ENCODE results near the gene ELF1. TPM values are rescaled to one million over a fixed set of nuclear protein-coding genes. Genes with fewer than 3 reads are reported as not detected.
"Not testable (repeated sequence)": the region's sequence is repeated elsewhere in the genome, so short reads cannot be mapped to it uniquely, and the experiment has no call there.

Gene ELF1
- total RNA-seq, 1 experiment from 2014 or later = 28.5 TPM

DNA sequence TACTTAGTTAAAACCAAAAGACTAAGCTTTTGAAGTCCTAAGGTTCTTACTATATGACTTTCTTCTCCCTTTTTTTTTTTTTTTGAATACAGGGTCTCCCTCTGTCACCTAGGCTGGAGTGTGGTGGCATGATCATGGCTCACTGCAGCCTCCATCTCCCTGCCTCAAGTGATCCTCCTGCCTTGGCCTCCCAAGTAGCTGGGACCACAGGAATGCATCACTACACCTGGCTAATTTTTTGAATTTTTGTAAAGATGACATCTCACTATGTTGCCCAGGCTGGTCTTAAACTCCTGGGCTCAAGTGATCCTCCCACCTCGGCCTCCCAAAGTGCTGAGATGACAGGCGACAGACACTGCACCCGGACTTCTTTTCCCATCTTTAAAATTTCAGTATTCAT, 89.2 kb downstream of the ELF1 start:
- H3K4me3 ChIP-seq (ENCODE audit: low read depth in 2 of 2, low read length in 2 of 2); in situ Hi-C loops (cut with HindIII; ENCODE audit: low pct_unique_long_range_greater_than_20kb, low sequenced_read_pairs); CTCF ChIA-PET: not testable (repeated sequence)

DNA sequence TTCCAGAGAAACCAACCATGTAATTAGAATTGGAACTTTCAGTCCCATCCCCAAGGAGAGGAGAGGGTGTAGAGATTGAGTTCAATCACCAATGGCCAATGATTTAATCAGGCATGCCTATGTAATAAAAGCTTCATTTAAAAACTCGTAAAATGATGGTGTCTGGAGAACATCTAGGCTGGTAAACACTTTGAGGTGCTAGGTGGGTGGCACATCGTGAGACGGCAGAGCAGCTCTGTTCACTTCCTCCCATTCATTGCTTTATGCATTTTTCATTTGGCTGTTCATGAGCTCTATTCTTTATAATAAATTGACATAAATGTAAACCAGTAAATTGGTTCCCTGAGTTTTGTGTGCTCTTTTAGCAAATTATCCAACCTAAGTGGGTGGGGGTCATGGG, 90.1 kb downstream of the ELF1 start:
- Histone ChIP-seq H3K9me3 (ENCODE audit: control insufficient read depth, insufficient read depth, low read depth, low read length) (no peaks in the 10 kb centered on the region), H3K27ac (ENCODE audit: low read length) (no peak overlapping the region), H3K36me3 (ENCODE audit: control insufficient read depth, insufficient read depth, low read length) (no peaks in the 10 kb centered on the region), H3K27me3 (ENCODE audit: control insufficient read depth, insufficient read depth, low read length) (no peaks in the 10 kb centered on the region), H3K4me1 (ENCODE audit: control insufficient read depth, insufficient read depth, low read length) (no peaks in the 10 kb centered on the region), H3K4me3 (ENCODE audit: low read depth in 2 of 2, low read length in 2 of 2) (no peak overlapping the region)
- TF ChIP-seq, protein P1, sequence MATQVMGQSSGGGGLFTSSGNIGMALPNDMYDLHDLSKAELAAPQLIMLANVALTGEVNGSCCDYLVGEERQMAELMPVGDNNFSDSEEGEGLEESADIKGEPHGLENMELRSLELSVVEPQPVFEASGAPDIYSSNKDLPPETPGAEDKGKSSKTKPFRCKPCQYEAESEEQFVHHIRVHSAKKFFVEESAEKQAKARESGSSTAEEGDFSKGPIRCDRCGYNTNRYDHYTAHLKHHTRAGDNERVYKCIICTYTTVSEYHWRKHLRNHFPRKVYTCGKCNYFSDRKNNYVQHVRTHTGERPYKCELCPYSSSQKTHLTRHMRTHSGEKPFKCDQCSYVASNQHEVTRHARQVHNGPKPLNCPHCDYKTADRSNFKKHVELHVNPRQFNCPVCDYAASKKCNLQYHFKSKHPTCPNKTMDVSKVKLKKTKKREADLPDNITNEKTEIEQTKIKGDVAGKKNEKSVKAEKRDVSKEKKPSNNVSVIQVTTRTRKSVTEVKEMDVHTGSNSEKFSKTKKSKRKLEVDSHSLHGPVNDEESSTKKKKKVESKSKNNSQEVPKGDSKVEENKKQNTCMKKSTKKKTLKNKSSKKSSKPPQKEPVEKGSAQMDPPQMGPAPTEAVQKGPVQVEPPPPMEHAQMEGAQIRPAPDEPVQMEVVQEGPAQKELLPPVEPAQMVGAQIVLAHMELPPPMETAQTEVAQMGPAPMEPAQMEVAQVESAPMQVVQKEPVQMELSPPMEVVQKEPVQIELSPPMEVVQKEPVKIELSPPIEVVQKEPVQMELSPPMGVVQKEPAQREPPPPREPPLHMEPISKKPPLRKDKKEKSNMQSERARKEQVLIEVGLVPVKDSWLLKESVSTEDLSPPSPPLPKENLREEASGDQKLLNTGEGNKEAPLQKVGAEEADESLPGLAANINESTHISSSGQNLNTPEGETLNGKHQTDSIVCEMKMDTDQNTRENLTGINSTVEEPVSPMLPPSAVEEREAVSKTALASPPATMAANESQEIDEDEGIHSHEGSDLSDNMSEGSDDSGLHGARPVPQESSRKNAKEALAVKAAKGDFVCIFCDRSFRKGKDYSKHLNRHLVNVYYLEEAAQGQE (IDR thresholded peaks at IDR 0.05; ENCODE audit: insufficient read depth in 1 of 2, low read depth in 2 of 2, low read length in 1 of 2) = no peak
- TF ChIP-seq POLR2AphosphoS5 (IDR thresholded peaks at IDR 0.05; ENCODE audit: low read depth, low read length) (no peak), SIN3A (IDR thresholded peaks at IDR 0.05; ENCODE audit: borderline replicate concordance, insufficient read depth, low read depth, low read length) (no peak), TCF7L2 (IDR thresholded peaks at IDR 0.05; ENCODE audit: low read depth, low read length) (no peak)
- TF ChIP-seq, protein P2, sequence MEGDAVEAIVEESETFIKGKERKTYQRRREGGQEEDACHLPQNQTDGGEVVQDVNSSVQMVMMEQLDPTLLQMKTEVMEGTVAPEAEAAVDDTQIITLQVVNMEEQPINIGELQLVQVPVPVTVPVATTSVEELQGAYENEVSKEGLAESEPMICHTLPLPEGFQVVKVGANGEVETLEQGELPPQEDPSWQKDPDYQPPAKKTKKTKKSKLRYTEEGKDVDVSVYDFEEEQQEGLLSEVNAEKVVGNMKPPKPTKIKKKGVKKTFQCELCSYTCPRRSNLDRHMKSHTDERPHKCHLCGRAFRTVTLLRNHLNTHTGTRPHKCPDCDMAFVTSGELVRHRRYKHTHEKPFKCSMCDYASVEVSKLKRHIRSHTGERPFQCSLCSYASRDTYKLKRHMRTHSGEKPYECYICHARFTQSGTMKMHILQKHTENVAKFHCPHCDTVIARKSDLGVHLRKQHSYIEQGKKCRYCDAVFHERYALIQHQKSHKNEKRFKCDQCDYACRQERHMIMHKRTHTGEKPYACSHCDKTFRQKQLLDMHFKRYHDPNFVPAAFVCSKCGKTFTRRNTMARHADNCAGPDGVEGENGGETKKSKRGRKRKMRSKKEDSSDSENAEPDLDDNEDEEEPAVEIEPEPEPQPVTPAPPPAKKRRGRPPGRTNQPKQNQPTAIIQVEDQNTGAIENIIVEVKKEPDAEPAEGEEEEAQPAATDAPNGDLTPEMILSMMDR (IDR thresholded peaks at IDR 0.05) = no peak
- POLR2A ChIA-PET = interaction anchor here (0.5 kb wide), 1 partner anchor 107 kb away, joined by 3 read pairs; no protein-coding TSS in a partner anchor
- ATAC-seq = no peak
- intact Hi-C loops (cut with micrococcal nuclease; ENCODE audit: unreplicated experiment) (no loop called here), in situ Hi-C loops (cut with HindIII; ENCODE audit: low pct_unique_long_range_greater_than_20kb, low sequenced_read_pairs) (no loop called here)
- no peak for DNase-seq (ENCODE audit: low read depth, low spot score)
- BruUV-seq (replicated peaks) = no TSS peak
- CTCF ChIA-PET = no interaction called here

More for the DNA sequence above, 89.2 kb downstream of the ELF1 start:
- H3K27ac ChIP-seq (ENCODE audit: low read length); H3K27me3 ChIP-seq (ENCODE audit: control insufficient read depth, insufficient read depth, low read length); H3K9me3 ChIP-seq (ENCODE audit: control insufficient read depth, insufficient read depth, low read depth, low read length); DNase-seq (ENCODE audit: low read depth, low spot score); H3K4me1 ChIP-seq (ENCODE audit: control insufficient read depth, insufficient read depth, low read length); intact Hi-C loops (cut with micrococcal nuclease; ENCODE audit: unreplicated experiment); H3K36me3 ChIP-seq (ENCODE audit: control insufficient read depth, insufficient read depth, low read length); ATAC-seq; BruUV-seq (replicated peaks): not testable (repeated sequence)
- POLR2A ChIA-PET = interaction anchor here (0.6 kb wide), 1 partner anchor 47 kb away, joined by 5 read pairs; no protein-coding TSS in a partner anchor

DNA sequence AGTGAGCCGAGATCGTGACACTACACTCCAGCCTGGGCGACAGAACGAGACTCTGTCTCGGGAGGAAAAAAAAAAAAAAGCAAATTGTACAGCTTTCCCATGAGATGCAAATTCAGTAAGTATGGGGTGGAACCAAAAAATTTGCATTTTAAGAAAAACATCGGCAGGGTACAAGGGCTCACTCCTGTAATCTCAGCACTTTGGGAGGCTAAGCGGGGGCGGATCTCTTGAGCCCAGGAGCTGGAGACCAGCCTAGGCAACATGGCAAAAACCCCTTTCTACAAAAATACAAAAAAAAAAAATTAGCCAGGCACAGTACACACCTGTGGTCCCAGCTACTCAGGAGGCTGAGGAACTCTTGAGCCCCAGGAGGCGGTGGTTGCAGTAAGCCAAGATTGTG, 91.2 kb downstream of the ELF1 start:
- no peak for TF ChIP-seq POLR2AphosphoS5 (IDR thresholded peaks at IDR 0.05; ENCODE audit: low read depth, low read length)
- TF ChIP-seq, protein P2 (IDR thresholded peaks at IDR 0.05) = no peak
- no peak for TF ChIP-seq SIN3A (IDR thresholded peaks at IDR 0.05; ENCODE audit: borderline replicate concordance, insufficient read depth, low read depth, low read length)
- TF ChIP-seq, protein P1 (IDR thresholded peaks at IDR 0.05; ENCODE audit: insufficient read depth in 1 of 2, low read depth in 2 of 2, low read length in 1 of 2) = no peak
- no peak for TF ChIP-seq TCF7L2 (IDR thresholded peaks at IDR 0.05; ENCODE audit: low read depth, low read length)
- intact Hi-C loops (cut with micrococcal nuclease; ENCODE audit: unreplicated experiment) (no loop called here), in situ Hi-C loops (cut with HindIII; ENCODE audit: low pct_unique_long_range_greater_than_20kb, low sequenced_read_pairs) (no loop called here)
- no peaks in the 10 kb centered on the region for H3K27me3 ChIP-seq (ENCODE audit: control insufficient read depth, insufficient read depth, low read length)
- CTCF ChIA-PET = no interaction called here
- ATAC-seq (no peak), DNase-seq (ENCODE audit: low read depth, low spot score) (no peak)
- no peak overlapping the region for H3K27ac ChIP-seq (ENCODE audit: low read length)
- H3K9me3 ChIP-seq (ENCODE audit: control insufficient read depth, insufficient read depth, low read depth, low read length) = no peaks in the 10 kb centered on the region
- POLR2A ChIA-PET = no interaction called here
- H3K4me3 ChIP-seq (ENCODE audit: low read depth in 2 of 2, low read length in 2 of 2) = no peak overlapping the region
- BruUV-seq (replicated peaks) = no TSS peak
- no peaks in the 10 kb centered on the region for H3K36me3 ChIP-seq (ENCODE audit: control insufficient read depth, insufficient read depth, low read length)
- H3K4me1 ChIP-seq (ENCODE audit: control insufficient read depth, insufficient read depth, low read length) = peaks cover 2% of the 10 kb centered on the region; the same call in 1 of the 2 replicates

Data from Panc1 (cell line).